B cell (primary cell): ENCODE data around the gene TMEM131L.

Experiments
- EZH2 ChIP-seq: IDR thresholded peaks from 2 replicates; pipeline ENCODE4 v1.6.1; 2012; ENCODE audit warnings: borderline replicate concordance, low read depth, mild to moderate bottlenecking, moderate library complexity, low read length; ENCODE audit not compliant: insufficient read depth, poor library complexity, severe bottlenecking
- TF ChIP-seq, protein P1 (sequence below): fragments of 200-600 bp; IDR thresholded peaks from one replicate; pipeline ENCODE4 v1.8.0; 2022; ENCODE audit warnings: antibody characterized with exemption, mild to moderate bottlenecking

DNA sequence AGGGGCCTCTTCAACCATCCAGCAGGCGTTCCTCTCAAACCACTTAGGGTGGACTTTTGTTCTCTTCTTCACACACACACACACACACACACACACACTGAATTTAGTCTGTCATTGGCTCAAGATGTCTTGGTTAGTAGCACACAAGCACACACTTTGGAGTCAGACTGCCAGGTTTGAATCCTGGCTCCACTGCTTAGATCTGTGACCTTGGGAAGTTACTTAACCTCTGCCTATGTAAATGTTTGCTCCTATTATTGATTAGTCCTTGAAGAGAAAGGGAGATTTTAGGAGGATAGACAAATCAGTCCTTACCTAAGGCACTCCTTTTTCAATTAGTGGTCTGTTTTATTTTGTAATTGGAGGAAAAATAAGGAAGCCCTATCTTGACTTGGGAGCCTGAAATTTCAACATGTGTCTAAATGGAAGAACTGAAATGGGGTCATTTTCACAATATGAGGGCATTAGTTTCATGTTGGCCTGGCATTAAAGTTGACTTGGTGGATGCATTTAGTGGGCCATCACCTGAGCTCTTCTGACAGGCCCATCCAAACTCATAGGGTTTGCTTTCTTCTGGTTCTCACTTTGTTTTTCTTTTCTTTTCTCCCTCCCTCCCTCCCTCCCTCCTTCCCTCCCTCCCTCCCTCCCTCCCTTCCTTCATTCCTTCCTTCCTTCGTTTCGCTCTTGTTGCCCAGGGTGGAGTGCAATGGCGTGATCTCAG, 13.3 kb upstream of the TMEM131L start:
- TF ChIP-seq, protein P1, sequence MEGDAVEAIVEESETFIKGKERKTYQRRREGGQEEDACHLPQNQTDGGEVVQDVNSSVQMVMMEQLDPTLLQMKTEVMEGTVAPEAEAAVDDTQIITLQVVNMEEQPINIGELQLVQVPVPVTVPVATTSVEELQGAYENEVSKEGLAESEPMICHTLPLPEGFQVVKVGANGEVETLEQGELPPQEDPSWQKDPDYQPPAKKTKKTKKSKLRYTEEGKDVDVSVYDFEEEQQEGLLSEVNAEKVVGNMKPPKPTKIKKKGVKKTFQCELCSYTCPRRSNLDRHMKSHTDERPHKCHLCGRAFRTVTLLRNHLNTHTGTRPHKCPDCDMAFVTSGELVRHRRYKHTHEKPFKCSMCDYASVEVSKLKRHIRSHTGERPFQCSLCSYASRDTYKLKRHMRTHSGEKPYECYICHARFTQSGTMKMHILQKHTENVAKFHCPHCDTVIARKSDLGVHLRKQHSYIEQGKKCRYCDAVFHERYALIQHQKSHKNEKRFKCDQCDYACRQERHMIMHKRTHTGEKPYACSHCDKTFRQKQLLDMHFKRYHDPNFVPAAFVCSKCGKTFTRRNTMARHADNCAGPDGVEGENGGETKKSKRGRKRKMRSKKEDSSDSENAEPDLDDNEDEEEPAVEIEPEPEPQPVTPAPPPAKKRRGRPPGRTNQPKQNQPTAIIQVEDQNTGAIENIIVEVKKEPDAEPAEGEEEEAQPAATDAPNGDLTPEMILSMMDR = no peak
- TF ChIP-seq EZH2 = no peak
